Motor neuron (in vitro differentiated cells): ENCODE results near the gene MAPK9. TPM values are rescaled to one million over a fixed set of nuclear protein-coding genes. Genes with fewer than 3 reads are reported as not detected.

Experiments used
- total RNA-seq, 8 experiments: library from RNA; unstranded; fragments of 300-600 nt; gene quantifications; 2 replicates each; pipeline versions ENCODE4 v1.2.3 to v1.2.4, GENCODE V29; 2022

Gene MAPK9
- total RNA-seq, 8 experiments from 2014 or later = 11.3 to 31.3 (median 23.6) TPM

Other genes with a start within 250 kb of the MAPK9 start
- 10 to 100 TPM; 28.4 to 69.9 (median 49.5) TPM for gene RNF130, start 220.3 kb downstream of the MAPK9 start, total RNA-seq
- 1 to 10 TPM in 5 of 8 experiments, not detected in 3; 1.2 to 3.3 (median 1.3) TPM for gene RASGEF1C, start 82.9 kb downstream of the MAPK9 start, total RNA-seq
- gene GFPT2, start 61.3 kb upstream of the MAPK9 start, total RNA-seq = 100 to 1,000 TPM in 1 of 8 experiments, 10 to 100 TPM in 2, 1 to 10 TPM in 5; 3.8 to 140 (median 9.5) TPM
- 10 to 100 TPM in 7 of 8 experiments, 1 to 10 TPM in 1; 7.4 to 29.4 (median 20.2) TPM for gene CNOT6, start 202.3 kb upstream of the MAPK9 start, total RNA-seq